ENCODE results near the gene KIAA0319L. TPM values are rescaled to one million over a fixed set of nuclear protein-coding genes. Genes with fewer than 3 reads are reported as not detected.
"Not testable (repeated sequence)": the region's sequence is repeated elsewhere in the genome, so short reads cannot be mapped to it uniquely, and the experiment has no call there.

Gene KIAA0319L
- total RNA-seq, 1 donor from 2014 or later = 102 TPM

GRCh38 chr1:35499652-35500176 is 57.5 kb downstream of the KIAA0319L start:
- DNase-seq (ENCODE audit: extremely low read depth, low read depth, low spot score) = no peak

- DNase-seq (ENCODE audit: extremely low read depth, low read depth, low spot score) = no peak
Observed at GRCh38 chr1:35499231-35499630, 58.0 kb downstream of the KIAA0319L start.

- no peak for DNase-seq (ENCODE audit: extremely low read depth, low read depth, low spot score)
Observed at GRCh38 chr1:35497571-35497970, 59.6 kb downstream of the KIAA0319L start.

- DNase-seq (ENCODE audit: extremely low read depth, low read depth, low spot score) = no peak
Observed at GRCh38 chr1:35490250-35490649, 67.0 kb downstream of the KIAA0319L start.

- DNase-seq (ENCODE audit: extremely low read depth, low read depth, low spot score) = no peak
Observed at GRCh38 chr1:35488336-35488735, 68.9 kb downstream of the KIAA0319L start.

- DNase-seq (ENCODE audit: extremely low read depth, low read depth, low spot score) = no peak
Observed at GRCh38 chr1:35486858-35487408, 70.3 kb downstream of the KIAA0319L start.

GRCh38 chr1:35481229-35481628 is 76.0 kb downstream of the KIAA0319L start:
- DNase-seq (ENCODE audit: extremely low read depth, low read depth, low spot score) = no peak

GRCh38 chr1:35477870-35478269 is 79.3 kb downstream of the KIAA0319L start:
- no peak for DNase-seq (ENCODE audit: extremely low read depth, low read depth, low spot score)

- DNase-seq (ENCODE audit: extremely low read depth, low read depth, low spot score) = no peak
Observed at GRCh38 chr1:35475856-35476674, 81.1 kb downstream of the KIAA0319L start.

- no peak for DNase-seq (ENCODE audit: extremely low read depth, low read depth, low spot score)
Observed at GRCh38 chr1:35475356-35475755, 81.8 kb downstream of the KIAA0319L start.

- not testable (repeated sequence) for DNase-seq (ENCODE audit: extremely low read depth, low read depth, low spot score)
Observed at GRCh38 chr1:35473216-35473615, 84.0 kb downstream of the KIAA0319L start.

GRCh38 chr1:35470977-35471613 is 86.1 kb downstream of the KIAA0319L start:
- DNase-seq (ENCODE audit: extremely low read depth, low read depth, low spot score) = no peak

GRCh38 chr1:35466120-35466519 is 91.1 kb downstream of the KIAA0319L start:
- DNase-seq (ENCODE audit: extremely low read depth, low read depth, low spot score) = no peak

GRCh38 chr1:35463749-35464148 is 93.5 kb downstream of the KIAA0319L start:
- DNase-seq (ENCODE audit: extremely low read depth, low read depth, low spot score) = not testable (repeated sequence)

- DNase-seq (ENCODE audit: extremely low read depth, low read depth, low spot score) = no peak
Observed at GRCh38 chr1:35463232-35463631, 94.0 kb downstream of the KIAA0319L start.

GRCh38 chr1:35461966-35462651 is 95.1 kb downstream of the KIAA0319L start:
- DNase-seq (ENCODE audit: extremely low read depth, low read depth, low spot score) = no peak

GRCh38 chr1:35460796-35461195 is 96.4 kb downstream of the KIAA0319L start:
- DNase-seq (ENCODE audit: extremely low read depth, low read depth, low spot score) = no peak

- DNase-seq (ENCODE audit: extremely low read depth, low read depth, low spot score) = no peak
Observed at GRCh38 chr1:35454616-35455015, 102.6 kb downstream of the KIAA0319L start.

GRCh38 chr1:35454176-35454575 is 103.0 kb downstream of the KIAA0319L start:
- DNase-seq (ENCODE audit: extremely low read depth, low read depth, low spot score) = no peak

GRCh38 chr1:35453031-35453430 is 104.2 kb downstream of the KIAA0319L start:
- no peak for DNase-seq (ENCODE audit: extremely low read depth, low read depth, low spot score)

Measured in glomerular endothelial cell (primary cell).